ENCODE data around the gene WNT5A.

The WNT5A gene

DNA sequence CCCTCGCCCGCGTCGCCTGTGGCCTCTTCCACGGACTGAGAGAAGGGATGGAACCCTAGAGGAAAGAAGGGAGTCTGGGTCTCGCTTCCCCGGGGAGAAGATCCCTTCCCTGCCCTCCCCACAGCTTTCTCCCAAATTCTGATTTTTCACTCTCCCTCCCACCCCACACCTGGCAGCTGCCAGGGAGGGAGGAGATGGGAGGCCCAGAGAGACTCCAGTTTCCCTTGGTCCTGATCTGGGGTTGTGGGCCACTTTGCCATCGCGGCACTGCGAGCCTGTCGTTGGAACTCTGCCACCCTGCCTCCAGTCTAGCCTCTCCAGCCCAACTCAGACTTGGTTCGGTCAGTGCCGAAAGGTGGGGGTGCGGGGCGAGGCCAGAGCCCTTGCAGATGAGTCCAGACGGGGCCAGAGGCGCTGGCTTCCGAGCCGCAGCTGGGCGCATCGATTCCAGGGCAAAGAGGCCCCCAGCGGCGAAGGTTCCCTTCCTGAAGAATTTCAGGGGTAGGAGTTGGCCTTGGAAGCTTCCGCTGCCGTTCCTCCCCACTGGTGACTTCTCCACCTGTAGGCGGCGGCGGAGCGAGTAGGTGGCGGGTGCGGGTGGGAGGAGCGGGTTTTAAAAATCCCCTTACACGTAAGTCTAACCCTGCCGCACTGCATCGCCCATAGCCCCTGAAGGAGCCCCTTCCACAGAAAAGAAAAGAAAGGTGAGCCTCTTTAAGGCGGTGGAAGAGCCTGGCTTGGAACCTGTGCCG lies 5.2 kb downstream of the WNT5A start:
- DNase-seq (ENCODE audit: low read depth): no peak

DNA sequence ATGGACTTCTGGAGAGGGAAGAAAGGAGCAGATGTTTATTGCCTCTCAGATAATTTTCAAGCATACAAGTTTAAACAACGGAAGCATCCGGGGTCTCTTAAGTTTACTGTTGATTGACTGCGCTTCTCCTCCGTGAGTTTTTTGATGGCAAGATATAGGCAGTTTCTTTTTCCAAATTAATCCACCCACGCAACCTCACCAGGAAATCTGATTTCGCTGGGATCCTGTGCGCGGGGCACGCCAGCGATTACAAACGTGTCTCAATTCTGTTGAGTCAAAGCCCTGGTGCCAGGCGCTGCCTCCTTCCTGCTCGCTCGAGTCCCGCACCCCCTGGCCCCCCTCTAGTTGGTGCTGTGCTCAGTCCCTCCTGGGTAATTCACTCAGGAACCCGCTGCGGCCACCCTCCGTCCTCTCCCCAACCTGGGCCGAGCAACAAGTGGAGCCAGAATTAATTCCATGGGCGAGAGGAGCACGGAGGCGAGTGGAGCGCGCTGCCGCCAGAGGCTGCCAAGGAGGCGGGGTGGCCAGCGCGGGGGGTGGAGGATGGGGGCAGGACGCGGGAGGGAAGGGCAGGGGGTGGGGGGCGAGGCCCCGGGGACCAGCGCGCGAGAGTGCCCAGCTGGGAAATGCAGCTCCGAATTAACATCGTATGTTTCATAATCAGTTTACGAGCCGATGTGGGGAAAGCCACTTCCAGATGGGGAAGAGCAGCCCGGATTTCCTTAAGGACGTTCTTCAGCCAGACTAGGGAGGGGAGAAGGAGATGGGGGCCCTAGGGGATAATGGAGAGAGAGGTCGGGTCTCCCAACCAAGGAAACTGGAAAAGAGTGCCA lies 6.0 kb downstream of the WNT5A start:
- no peak for DNase-seq (ENCODE audit: low read depth)

DNA sequence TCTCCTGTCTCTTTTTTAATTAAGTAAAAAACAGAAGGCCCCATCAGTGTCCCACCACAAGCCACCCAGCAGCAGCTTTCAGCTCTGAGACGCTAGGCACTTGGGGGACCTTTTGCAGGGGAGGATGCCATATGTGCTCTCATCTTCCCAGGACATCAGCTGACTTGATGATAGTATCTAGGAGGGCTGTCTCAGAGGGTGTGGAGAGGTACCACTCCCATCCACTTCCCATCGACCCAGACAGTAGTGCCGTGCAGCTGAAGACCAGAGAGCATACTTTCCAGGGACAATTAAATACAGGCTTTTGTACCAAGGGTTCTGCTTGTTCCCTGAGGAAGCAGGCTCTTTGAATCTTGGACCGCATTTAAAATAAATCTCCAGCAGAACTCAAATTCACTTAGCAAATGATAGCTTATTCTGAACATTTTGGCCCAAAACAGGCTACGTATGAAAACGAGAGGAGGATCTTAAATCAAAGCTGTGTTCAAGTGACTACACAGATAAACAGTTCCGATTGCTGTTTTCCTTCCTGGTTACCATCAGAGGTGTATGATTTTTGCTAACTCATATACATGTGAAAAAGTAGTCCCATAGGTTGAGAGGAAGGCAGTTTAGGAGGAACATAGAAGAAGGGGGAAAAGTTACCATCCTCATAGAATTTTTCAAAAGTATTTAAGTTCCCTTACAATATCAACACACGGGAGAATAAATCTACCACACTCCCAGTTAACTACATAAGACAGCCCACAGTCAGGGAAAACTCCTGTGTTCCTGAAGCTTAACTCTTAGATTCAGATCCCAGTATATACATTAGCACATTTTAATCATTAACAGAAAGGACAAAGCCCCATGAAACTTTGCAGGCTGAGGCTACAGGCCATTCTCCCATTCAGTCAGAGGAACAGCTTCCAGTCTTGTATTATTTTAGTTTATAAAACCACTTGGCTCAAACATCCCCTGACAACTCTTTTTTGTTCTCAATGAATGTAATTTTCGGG lies 9.5 kb downstream of the WNT5A start:
- no peak for DNase-seq (ENCODE audit: low read depth)

DNA sequence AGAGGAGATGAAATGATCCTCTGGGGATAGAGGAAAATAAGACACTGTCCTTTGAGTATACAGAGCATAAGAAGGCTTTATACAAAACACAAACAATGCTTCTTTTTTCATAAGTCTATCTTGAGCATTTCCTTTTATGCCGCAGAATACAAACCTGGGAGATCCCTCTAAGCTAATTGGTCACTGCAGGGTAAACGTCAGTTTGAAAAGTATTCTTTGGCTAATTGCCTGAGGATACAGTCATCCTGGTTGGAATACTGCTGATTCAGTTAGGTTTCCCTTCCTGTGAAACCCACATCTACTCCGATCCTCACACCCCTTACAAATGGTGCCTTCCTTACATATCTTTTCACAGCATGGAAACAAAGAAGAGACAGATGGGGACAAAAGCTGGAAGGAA lies 10.6 kb downstream of the WNT5A start:
- DNase-seq (ENCODE audit: low read depth): no peak

DNA sequence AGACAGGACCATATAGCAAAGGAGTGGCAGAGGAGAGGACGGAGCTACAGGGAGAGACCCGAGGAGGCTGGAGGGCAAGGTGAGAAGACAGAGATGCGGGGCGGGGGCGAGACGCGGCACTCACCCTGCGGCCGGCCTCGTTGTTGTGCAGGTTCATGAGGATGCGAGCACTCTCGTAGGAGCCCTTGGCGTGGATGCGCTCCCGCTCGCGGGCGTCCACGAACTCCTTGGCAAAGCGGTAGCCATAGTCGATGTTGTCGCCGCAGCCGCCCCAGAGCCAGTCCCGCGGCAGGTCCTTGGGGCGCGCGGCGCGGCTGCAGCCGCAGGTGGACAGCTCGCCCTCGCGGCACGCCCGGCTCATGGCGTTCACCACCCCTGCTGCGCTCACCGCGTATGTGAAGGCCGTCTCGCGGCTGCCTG lies 12.9 kb downstream of the WNT5A start:
- DNase-seq (ENCODE audit: low read depth): no peak

DNA sequence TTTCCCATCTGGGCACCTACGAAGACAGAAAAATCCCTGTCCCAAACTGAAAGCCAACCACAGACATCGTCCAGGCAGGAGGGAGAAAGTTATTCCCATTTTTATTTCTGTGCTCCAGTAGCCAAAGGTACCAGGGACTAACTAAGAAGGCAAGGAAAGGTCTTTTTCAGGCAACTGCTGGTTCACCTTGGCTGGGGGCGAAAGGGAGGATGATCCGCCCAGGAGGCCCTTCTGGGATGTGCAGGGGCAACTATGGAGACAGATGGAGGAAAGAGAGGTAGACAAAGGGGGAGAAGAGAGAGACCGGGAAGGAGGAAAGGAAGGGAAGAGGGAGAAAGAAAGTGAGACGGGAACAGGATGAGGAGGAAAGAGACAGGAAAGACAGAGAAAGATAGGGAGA lies 13.3 kb downstream of the WNT5A start:
- DNase-seq (ENCODE audit: low read depth): no peak

DNA sequence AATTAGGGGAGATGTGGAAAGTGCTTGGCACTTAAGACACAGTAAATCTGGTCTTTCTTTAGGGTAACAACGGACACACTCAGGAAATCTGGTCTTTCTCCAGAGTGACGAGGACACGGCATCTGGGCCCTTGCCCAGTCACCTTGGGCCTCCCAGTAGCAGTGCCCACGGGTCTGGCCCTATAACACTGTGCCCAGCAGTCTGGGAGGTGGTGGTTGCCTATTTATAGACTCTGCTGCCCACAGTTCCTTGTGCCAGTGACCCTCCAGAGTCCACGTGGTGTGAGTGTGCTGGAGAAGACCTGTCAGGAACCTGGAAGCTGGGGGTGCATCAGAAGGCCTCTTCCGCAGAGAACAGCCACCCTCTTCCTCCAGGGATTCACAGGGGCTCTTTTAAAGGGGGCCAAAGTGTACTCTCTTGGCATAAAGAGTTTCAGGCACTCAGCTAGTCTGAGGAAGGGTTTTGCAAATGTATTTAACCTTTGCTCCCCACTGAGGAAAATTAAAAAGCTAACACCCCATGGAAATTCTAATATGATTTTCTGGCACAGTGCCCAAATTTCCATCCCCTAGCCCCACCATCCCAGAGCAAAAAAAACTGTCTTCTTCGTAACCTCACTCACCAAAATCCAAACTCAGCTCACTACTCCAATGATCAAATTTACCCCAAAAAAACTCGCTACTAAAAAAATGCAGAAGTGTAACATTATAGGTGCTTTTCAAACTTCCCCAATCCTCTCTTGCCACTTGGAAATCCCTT lies 15.4 kb downstream of the WNT5A start:
- DNase-seq (ENCODE audit: low read depth): no peak

DNA sequence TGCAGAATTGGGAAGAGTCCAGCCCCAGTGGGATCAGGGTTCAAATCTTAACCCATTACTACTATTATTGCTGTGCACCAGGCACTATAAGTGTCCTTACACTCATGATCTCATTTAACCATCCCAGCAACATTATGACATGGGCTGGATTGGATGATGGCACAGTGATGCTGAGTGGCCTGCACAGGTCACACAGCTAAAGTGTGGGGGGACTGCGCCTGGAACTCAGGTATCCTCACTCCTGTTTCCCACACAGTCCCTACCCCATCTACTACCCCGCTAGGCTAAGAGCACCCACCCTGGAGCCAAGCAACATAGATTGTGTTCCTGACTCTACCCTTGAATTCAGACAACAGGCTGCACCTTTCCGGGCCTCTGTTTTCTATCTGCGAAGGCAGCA lies 16.0 kb downstream of the WNT5A start:
- no peak for DNase-seq (ENCODE audit: low read depth)

DNA sequence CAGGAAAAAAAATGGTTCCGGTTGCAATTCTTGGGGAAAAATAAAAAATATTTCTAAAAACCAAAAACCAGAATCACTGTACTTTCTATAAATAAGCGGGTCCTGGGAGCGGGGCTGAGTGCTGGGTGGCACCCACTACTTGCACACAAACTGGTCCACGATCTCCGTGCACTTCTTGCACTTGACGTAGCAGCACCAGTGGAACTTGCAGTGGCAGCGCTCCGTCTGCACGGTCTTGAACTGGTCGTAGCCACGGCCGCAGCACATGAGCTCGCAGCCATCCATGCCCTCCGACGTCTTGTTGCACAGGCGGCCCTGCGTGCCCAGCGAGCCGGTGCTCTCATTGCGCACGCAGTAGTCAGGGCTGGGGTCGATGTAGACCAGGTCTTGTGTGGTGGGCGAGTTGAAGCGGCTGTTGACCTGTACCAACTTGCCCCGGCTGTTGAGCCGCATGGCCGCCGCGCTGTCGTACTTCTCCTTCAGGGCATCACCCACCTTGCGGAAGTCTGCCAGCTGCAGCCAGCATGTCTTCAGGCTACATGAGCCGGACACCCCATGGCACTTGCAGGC lies 17.1 kb downstream of the WNT5A start:
- no peak for DNase-seq (ENCODE audit: low read depth)

DNA sequence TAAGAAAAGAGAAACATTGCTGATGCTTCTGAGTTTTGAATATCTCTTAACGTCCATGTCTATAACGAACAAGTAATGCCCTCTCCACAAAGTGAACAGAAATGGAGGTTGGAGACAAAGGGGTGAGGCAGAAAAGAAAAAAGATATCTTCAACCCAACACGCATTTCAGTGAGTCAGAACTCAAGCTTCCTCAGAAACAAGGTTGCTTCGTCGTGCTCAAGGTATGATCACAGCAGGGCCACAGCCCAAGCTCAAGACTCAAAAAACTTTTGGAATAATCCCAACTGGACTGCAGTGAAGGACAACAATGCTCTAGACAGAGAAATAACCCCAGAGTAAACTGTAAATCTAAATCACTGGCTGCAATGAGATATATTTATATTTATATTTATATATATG lies 18.9 kb downstream of the WNT5A start:
- DNase-seq (ENCODE audit: low read depth): no peak

DNA sequence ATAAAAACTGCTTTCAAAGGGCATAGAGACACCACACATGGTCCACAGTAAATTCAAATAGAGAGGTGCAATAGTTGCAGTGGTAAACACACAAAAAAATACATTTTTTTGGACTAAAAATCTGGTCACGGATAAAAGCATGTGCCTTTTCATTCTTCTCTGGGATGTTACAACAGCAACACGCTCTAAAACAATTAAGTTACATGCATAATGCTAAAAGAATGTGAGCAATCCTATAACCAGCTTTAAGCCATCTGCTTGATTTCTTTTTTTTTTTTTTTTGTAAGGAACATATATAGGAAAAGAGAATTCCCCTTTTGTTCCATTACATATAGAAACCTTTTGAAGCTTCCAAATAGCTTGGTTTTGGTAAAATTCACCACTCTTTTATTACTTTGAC lies 20.0 kb downstream of the WNT5A start:
- no peak for DNase-seq (ENCODE audit: low read depth)

DNA sequence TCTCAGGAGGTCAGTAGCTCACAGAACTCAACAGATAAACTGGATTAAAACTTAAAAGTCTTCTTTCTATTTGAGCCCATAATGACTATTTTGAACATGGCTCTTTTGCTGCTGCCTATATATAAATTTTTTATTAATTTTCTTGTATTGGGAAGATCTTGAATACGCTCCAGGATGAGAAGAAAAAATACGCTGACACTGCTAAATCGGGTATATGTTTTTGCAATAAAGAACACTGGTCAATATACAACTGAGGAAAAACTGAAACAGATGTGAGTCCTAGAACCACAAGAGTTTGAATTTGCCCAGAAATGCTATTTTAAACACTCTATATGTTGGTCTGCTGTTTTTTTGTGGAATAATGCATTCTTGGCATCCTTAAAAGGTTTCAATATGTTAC lies 20.6 kb downstream of the WNT5A start:
- no peak for DNase-seq (ENCODE audit: low read depth)

DNA sequence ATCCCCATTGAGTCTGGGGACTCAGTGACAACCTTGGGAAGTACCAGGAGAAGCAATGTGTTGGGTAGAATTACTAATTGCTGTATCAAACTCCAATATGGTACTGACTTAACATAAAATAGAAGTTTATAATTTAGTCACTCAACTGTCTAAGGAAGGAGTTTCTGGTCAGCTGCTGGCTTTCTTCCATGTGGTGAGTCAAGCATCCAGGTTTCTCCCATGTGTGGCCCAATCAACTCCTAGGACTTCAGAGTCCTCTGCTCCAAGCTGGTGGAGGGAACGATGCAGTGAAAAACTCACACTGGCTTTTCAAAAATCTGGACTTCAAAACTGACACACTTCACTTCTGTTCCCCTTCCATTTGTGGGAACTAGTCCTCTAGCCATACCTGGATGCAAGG lies 25.2 kb downstream of the WNT5A start:
- DNase-seq (ENCODE audit: low read depth): no peak

DNA sequence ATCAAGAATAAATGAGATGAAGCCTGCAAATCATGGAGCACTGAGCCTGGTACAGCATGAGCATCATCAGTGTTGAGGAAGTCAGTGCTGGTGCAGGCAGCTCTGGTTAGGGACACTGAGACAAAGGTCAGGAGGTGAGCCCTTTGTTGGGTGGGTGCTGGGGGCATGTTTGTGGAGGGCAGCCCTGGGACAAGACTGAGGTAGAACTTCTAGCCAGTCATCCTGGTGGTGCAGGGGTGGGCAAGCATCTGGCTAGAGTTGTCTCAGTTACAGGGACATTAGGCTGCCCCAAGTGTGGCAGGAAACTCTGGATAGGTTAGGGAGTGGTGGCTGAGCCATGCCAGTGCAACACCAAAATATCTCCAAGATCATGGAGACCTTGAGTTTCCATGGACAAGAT lies 27.3 kb downstream of the WNT5A start:
- DNase-seq (ENCODE audit: low read depth): no peak

DNA sequence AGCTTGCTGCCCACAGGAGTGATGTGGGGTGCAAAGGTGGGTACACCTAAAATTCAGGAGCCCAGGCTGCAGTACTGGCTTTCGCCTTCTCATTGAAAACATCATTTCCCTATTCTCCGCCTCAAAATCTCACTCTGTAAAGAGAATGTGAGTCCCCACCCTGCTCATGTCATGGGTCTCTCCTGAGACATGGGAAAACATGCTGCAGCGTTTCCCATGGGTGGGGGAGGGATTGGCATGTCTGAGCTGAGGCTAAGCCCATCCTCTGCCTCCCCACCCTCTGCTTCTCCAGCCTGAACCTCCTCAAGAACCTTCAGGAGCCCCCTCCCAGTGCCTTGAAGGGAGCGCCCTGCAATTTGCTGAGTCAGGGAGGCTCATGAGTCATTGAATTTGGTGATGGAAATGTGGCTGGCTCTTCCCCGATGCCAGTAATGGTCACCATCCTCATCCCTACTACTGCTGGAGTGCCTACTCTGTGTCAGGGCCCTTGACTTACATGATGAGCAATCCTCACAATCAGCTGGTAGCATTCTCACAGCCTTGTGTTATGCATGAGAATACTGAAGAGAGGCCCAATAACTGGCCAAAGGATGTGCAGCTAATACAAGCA lies 28.8 kb downstream of the WNT5A start:
- DNase-seq (ENCODE audit: low read depth): no peak

DNA sequence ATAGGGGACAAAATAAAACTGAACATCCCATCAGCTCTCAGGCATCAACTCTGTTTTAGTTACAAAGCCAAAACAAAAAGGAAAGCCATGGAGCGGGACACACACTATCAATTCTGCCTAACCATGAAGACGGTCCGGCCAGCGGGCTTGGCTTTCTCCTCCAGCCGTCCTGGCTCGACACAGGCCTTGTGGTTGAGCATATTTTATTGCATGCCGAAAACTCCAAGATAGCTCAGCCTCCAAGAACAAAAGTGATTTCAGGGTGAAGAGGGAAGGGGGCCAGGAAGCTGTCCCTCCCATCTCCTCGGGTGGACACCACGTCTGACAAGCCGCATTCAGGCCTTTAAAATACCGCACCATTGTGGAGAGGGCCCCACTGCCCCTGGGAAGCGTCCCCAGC lies 31.2 kb downstream of the WNT5A start:
- no peak for DNase-seq (ENCODE audit: low read depth)

DNA sequence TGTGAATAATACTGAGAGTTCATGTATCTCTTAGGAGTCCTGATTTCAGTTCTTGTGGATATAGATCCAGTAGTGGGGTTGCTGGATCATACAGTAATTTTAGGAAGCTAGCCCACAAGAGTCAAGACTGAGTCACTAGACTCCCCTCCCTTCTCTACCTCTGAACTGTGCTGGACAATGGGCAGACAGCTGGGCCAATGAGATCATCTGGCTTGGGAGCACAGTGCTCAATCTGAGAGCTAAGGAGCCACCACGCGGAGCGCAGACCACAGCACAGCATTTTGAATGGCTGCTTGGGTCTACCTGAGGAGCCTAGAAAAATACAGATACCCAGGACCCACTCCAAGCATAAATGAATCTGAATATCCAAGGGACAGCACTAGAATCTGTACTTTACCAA lies 32.5 kb downstream of the WNT5A start:
- DNase-seq (ENCODE audit: low read depth): no peak

DNA sequence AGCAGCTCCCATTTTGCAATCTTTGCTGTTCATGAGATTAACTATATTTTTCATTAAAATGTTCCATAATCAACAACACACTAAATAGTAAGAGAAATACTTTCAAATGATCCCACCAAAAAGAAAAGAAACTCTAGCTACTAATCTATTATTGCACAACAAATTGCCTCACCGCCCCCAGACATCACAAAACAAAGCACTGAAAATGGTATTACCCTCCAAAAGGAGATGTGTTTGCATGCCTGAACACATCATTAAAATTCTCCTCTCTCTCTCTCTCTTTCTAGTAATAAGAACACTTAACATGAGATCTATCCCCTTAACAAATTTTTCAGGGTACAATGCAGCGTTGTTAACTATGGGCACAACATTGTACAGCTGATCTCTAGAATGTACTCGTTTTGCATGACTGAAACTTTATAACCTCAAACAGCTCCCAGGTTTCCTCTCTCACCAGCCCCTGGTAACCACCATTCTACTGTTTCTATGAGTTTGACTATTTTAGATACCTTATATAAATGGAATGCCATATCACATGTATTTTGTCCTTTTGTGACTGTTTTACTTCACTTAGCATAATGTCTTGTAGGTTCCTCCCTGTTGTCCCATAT lies 33.1 kb downstream of the WNT5A start:
- DNase-seq (ENCODE audit: low read depth): no peak

DNA sequence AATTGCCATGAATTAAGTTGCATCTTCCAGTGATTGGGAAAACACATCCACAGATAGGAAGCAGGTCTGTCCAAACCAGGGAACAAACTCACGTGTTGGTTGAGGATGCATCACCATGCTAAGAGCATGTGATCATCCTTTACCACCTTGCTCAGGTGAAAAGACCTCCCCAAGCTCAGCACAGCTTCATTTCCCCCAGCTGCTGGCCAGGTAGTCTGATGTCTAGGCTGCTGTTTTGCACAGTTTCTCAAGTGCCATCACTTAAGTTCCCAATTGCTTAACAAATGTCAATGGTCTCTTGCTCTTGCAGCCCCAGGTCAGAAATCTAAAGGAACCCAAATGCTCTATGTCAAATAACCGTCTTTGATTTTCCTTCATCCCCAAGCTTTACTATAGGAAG lies 34.2 kb downstream of the WNT5A start:
- DNase-seq (ENCODE audit: low read depth): no peak

DNA sequence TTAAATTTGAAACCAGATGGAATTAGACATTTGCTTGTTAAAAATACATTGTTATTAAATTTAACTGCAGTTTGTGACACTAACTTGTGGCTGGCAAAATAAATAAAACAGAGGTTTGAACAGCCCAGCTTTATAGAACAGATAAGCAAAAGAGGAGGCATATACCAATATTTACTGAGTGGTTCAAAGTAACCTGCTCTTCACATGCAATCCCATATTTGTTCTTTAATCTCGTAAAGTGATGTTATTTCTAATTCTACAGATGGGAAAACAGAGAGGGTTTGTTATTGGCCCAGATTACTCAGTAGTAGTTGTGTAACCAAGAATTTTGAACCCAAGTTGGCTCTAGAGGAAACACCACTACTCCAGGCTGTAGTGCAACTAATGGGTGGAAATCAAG lies 37.6 kb downstream of the WNT5A start:
- DNase-seq (ENCODE audit: low read depth): no peak
